Measurements from ENCODE around the gene RNF149.

GRCh38 chr2:101255501-101255900 is 53.0 kb downstream of the RNF149 start:
- TF ChIP-seq, protein P1, sequence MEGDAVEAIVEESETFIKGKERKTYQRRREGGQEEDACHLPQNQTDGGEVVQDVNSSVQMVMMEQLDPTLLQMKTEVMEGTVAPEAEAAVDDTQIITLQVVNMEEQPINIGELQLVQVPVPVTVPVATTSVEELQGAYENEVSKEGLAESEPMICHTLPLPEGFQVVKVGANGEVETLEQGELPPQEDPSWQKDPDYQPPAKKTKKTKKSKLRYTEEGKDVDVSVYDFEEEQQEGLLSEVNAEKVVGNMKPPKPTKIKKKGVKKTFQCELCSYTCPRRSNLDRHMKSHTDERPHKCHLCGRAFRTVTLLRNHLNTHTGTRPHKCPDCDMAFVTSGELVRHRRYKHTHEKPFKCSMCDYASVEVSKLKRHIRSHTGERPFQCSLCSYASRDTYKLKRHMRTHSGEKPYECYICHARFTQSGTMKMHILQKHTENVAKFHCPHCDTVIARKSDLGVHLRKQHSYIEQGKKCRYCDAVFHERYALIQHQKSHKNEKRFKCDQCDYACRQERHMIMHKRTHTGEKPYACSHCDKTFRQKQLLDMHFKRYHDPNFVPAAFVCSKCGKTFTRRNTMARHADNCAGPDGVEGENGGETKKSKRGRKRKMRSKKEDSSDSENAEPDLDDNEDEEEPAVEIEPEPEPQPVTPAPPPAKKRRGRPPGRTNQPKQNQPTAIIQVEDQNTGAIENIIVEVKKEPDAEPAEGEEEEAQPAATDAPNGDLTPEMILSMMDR (IDR thresholded peaks at IDR 0.05), result no peak
- TF ChIP-seq POLR2A (IDR thresholded peaks at IDR 0.05), result no peak
